HG02970 (cell line): Measurements from ENCODE around the gene LRRC8A.

Source experiments
- ATAC-seq: cut with Tn5 transposase; IDR thresholded peaks from one replicate; pipeline ENCODE4 v1.9.1; 2021; ENCODE audit warnings: mild to moderate bottlenecking, moderate library complexity, moderate number of reproducible peaks; ENCODE audit not compliant: unreplicated experiment, low FRiP score

Gene LRRC8A

DNA sequence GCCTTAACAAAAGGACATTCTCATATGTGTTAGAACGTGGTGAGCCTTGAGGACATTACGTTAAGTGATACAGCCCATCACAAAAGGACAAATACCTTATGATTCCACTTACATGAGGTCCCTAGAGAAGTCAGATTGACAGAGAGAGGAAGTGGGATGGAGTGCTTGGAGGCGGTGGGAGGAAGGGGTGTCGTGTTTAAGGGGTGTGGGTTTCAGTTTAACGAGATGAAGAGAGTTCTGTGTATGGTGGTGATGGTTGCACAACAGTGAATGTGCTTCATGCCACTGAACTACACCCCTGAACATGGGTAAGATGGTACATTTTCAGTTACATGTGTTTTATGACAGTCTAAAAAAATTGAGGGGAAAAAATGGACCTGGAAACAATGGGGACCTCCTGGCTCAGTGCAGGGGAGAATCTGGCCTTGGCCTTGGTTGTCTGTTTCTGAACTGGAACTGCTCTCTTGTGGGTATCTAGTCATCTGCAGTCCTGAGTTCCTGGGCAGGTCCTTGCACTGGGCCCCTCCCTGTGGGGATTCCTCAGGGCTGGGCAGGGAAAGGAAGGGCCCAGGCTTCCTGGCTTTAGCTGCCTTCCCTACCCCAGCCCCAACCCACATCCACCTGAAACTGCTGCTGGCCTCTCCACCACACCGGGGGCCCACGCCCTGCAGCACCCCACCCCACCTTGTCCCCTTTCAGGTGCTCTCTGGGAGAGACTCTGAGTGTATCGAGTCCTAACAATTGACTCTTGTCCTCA is 17.8 kb downstream of the LRRC8A start:
- ATAC-seq, result no peak

DNA sequence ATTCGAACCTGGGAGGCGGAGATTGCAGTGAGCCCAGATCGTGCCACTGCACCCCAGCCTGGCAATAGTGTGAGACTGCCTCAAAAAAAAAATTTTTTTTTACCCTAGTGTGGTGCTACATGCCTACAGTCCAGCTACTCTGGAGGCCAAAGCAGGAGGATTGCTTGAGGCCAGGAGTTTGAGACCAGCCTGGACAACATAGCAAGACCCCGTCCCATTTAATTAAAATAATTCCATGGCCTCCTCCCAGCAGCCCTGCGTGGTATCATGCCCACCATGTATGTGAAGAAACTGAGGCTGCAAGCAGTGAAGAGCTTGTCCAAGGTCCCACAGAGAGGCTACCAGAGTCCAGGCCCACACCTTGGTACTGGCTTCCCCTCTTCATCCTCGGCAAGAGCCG is 19.4 kb downstream of the LRRC8A start:
- ATAC-seq, result no peak

DNA sequence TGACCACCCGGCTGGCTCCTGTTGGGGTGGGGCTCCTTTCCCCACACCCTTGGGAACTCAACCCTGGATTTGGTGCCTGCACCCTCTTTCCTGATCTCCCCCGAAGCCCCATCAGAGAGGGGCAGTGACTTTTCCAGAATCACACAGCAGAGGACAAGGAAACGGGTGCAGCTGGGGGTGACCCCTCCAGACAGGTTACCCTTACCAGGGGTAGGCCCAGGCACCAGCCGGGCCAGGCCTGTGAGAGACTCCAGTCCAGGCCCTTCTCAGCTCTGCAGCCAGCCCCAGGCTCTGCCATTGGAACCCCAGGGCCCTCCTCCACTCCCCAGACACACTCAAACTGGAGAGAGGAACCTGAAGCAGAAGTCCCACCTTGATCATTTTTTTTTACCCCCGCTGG is 19.9 kb downstream of the LRRC8A start:
- ATAC-seq, result no peak

DNA sequence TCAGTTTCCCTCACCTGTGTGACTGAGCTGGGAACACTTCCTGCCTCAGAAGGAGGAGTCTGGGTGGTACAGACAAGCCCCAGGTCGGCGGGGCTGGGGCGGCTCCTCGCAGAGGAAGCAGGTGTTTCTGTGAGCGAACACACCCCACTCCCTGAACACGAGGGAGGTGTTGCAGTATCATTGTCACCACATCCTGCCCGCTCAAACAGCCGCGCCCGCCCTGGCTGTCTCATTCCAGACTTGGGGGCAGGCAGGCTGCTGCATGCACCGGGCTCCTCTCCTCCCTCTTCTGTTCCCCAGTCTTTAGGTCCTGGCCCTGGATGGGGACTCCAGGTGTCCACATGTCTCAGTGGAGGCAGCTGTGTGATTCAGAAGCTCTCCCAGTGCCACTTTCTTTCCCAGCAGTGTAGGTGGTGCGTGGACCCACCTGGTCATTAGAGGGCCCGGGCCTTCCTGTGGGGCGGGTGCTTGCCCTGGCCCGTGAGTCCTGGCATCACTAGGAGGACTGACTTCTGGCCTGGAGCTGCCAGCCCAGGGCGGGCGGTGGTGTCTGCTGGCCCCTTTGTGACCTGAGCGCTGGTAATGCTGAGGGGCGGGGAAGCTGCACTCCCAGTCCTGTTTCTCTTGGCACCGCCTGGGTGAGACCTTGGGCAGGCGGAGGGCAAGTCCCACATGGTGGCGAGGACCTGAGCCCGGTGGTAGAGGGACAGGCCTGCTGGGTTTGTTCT is 20.6 kb downstream of the LRRC8A start:
- ATAC-seq, result no peak

DNA sequence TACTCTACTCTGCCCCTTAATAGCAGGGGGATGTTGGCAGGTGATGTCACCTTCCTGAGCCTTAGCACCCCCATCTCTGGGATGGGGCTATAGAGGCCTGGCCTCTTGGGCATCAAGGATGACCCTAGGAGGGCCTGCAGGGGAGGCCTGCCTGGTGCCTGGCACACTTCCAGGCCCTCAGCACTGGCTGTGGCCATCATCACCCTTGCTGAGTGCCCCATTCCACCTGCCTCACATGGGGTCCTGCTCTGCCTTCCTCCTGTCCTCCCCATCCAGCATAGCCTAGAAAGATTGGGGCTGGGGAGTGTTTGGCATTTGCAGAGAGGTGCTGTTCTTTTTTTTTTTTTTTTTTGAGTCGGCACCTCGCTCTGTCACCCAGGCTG is 21.1 kb downstream of the LRRC8A start:
- ATAC-seq, result no peak

DNA sequence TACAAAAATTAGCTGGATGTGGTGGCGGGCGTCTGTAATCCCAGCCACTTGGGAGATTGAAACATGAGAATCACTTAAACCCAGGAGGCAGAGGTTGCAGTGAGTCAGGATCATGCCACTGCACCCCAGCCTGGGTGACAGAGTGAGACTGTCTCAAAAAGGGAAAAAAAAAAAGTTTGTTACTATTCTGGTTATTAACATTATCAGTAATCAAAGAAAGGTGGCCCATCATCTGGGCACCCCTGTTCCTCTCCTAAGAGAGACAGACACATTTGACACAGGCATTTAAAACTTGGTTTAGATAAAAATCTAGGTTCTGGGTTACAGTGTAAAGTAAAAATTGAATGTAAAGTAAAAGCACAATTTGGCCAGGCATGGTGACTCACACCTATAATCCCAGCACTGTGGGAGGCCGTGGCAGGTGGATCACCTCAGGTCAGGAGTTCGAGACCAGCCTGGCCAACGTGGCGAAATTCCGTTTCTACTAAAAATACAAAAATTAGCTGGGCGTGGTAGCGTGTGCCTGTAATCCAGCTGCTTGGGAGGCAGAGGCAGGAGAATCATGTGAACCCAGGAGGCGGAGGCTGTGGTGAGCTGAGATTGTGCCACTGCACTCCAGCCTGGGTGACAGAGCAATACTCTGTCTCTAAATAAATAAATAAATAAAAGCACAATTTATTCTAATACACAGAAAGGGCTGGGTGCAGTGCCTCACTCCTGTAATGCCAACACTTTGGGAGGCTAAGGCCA is 22.1 kb downstream of the LRRC8A start:
- no peak for ATAC-seq

DNA sequence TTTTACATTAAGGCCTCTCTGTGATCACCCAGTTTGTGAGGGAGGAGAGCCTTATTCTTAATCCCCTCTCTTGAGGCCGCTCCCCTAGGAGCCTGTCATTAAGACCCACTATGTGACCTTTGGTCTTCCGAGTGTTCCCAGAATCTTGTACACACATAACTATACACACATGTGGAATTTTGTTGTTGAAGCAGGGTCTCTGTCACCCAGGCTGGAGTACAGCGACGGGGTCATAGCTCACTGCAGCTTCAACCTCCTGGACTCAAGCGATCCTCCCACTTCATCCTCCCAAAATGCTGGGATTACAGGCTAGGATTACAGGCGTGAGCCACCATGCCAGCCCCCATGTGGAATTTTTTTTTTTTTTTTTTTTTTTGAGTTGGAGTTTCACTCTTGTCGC is 24.0 kb downstream of the LRRC8A start:
- ATAC-seq, result no peak

DNA sequence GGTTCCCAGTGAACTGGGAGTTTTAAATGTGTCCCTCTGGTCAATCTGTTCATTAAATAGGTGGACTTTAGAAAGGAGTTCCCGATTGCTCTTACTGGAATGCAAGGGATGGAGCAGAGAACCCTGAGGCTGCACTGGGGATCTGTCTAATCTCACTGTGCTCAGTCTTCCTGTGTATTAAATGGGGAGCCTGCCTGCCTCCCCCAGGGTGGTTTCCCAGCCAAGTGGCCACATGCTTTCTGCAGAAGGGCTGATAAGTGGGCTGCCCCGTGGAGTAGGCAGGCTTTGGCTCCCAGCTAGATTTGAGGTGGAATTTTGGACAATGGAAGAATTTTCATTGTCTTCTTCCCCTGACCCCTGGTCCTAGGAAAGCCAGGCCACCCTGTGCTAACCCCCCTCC is 24.8 kb downstream of the LRRC8A start:
- no peak for ATAC-seq

DNA sequence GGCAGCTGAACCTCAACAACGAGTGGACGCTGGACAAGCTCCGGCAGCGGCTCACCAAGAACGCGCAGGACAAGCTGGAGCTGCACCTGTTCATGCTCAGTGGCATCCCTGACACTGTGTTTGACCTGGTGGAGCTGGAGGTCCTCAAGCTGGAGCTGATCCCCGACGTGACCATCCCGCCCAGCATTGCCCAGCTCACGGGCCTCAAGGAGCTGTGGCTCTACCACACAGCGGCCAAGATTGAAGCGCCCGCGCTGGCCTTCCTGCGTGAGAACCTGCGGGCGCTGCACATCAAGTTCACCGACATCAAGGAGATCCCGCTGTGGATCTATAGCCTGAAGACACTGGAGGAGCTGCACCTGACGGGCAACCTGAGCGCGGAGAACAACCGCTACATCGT is 26.4 kb downstream of the LRRC8A start:
- ATAC-seq, result no peak

DNA sequence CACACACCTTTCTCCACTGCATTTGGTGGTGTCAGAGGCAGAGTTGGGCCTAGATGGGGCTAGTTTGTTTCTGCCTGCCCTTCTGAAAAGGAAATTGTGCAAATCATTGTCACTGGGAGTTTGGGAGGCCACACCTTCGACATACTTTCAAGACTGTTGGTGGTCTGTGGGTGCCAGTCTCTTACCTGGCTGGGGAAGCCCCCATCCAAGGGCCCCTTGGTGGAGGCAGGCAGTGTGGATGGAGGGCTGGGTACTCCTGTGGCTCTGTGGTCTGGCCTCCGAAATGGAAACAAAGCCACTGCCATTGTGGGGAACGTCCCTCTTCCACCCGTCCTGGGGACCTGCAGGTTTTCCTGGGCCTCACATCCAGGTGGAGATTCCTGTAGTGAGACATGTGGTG is 27.9 kb downstream of the LRRC8A start:
- no peak for ATAC-seq

DNA sequence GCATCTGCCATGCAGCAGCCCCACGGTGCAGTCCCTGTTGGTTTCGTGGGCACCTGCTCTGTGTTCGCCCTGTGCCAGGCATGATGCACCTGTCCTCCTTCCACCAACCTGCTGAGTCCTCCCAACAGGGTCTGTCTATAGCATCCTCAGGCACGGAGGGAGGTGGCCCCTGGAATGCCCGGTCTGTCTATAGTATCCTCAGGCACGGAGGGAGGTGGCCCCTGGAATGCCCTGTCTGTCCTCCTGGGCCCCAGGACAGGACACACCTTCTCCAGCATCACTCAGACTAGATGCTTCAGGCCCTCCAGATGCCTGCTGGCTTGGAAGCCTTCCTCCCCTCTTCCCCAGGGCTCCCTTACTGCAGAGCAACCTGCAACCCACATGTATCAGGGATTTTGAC is 29.0 kb downstream of the LRRC8A start:
- ATAC-seq, result no peak

DNA sequence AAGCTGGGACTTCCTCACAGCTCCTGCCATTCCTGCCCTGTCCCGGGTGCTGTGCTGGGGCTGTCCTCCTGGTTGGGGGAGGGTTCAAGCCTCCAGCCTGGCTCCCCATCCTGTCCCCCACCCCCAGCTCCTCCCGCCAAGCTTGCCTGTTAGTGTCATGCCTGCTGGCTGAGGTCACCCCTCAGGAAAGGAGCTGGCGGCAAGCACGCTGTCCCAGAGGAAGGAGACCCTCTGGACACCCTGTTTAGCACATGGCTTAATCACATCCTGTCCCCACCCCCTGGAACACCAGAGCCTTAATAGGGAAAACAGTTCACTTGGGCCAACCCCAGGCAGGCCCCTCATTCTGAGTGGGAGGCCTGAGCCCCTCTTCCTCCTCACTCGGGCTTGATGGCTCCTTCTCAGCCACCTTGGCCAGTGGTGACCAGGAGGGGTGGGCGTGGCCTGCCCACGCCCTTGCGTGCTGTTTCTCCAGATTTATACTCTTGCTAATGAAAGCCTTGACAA is 29.6 kb downstream of the LRRC8A start:
- ATAC-seq, result no peak

DNA sequence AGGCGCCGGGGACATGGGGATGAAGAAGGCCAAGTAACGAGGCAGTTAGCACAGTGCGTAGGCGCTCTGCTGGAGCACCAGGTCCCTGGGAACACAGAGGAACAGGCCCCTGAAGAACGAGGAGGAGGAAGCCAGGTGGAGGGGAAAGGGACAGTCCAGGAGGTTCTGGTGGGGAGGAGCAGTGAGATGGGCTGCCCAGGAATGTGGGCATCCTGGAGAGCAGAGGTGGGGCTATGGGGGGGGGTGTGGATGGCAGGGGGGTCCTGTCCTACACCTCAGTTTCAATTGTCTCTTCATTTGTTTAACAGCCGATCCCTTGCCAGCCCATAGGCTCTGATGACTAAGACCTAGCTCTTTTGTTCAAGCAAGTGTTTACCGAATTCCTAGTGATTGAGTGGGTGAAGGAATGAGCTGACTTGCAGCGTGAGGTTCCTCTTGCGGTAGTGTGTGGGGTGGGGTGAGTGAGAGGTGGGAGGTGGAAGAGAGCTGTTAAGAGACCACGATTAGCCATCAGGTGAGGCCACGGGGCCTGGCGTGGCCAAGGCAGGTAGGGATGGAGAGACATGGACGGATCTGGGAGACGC is 30.4 kb downstream of the LRRC8A start:
- no peak for ATAC-seq

DNA sequence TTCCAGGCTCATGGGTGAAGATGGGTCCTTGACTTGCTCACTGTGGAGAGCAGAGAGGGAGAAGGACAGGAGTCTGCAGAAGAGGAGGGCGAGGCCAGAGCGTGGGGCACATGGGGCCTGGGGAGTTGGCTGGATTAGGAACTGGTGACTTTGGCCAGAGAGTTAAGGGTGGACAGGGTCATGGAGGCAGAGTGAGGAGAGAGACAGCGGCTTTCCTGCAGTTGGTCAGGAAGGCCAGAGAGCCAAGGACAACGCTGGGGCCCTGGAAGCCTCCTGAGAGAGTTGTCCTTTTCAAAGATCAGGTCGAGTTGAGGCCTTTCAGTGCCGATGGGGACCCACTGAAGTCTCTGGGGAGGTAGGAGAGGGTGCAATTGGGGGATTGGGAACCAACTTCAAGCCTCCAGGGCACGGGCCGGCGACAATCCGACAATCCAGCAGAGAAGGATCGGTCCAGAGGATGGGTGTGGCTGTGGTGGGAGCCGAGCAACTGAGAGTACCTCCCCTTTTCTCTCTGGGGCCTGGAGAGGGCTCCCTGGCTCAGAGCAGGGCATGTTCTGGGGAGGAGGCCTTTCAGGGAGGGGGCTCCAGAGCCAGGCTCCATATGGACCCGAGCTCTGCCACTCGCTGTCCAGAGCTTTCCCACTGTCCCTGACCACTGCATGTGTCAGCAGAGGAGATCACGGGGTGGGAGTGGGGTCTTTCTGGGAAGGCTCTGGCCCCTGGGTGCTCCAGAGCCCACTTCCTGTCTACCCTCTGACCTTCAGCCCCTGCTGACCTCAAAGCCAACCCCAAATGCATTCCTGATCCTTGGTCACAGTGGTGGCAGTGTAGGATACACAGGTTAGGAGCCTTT is 31.3 kb downstream of the LRRC8A start:
- ATAC-seq, result no peak

DNA sequence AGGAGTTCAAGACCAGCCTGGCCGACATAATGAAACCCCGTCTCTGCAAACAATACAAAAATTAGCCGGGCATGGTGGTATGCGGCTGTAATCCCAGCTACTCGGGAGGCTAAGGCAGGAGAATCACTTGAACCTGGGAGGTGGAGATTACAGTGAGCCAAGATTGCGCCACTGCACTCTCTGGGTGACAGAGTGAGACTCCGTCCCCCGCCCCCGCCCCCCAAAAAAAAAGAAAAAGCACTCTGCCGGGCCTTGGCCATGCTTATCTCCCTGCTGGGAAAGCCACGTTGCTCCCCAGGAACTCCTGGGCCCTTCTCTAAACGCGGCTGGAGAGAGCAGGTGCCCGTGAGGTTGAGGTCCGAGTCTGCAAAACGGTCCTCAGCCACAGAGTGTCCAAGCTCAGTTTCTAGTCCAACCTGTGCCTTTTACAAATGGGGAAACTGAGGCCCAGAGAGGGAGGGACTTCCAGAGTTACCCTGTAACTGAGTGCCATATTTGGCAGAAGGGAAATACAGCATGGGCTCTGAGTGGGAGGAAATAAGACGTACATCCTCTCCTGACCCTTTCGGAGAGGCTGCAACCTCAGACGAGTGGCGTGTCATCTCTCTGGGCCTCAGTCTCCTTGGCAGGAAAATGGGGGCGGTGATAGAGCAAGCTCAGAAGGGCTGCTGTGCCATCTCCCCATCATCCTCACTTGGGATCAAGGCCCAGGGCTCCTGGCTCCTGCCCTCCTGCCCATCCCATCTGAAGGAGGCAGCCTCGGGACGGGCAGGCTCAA is 32.3 kb downstream of the LRRC8A start:
- ATAC-seq, result no peak

DNA sequence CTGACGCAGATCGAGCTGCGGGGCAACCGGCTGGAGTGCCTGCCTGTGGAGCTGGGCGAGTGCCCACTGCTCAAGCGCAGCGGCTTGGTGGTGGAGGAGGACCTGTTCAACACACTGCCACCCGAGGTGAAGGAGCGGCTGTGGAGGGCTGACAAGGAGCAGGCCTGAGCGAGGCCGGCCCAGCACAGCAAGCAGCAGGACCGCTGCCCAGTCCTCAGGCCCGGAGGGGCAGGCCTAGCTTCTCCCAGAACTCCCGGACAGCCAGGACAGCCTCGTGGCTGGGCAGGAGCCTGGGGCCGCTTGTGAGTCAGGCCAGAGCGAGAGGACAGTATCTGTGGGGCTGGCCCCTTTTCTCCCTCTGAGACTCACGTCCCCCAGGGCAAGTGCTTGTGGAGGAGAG is 34.3 kb downstream of the LRRC8A start:
- no peak for ATAC-seq

DNA sequence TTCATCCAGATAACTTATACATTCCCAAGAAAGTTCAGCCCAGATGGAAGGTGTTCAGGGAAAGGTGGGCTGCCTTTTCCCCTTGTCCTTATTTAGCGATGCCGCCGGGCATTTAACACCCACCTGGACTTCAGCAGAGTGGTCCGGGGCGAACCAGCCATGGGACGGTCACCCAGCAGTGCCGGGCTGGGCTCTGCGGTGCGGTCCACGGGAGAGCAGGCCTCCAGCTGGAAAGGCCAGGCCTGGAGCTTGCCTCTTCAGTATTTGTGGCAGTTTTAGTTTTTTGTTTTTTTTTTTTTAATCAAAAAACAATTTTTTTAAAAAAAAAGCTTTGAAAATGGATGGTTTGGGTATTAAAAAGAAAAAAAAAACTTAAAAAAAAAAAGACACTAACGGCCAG is 34.8 kb downstream of the LRRC8A start:
- ATAC-seq, result no peak

DNA sequence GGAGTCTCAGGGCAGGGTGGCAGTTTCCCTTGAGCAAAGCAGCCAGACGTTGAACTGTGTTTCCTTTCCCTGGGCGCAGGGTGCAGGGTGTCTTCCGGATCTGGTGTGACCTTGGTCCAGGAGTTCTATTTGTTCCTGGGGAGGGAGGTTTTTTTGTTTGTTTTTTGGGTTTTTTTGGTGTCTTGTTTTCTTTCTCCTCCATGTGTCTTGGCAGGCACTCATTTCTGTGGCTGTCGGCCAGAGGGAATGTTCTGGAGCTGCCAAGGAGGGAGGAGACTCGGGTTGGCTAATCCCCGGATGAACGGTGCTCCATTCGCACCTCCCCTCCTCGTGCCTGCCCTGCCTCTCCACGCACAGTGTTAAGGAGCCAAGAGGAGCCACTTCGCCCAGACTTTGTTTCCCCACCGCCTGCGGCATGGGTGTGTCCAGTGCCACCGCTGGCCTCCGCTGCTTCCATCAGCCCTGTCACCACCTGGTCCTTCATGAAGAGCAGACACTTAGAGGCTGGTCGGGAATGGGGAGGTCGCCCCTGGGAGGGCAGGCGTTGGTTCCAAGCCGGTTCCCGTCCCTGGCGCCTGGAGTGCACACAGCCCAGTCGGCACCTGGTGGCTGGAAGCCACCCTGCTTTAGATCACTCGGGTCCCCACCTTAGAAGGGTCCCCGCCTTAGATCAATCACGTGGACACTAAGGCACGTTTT is 35.4 kb downstream of the LRRC8A start:
- no peak for ATAC-seq

DNA sequence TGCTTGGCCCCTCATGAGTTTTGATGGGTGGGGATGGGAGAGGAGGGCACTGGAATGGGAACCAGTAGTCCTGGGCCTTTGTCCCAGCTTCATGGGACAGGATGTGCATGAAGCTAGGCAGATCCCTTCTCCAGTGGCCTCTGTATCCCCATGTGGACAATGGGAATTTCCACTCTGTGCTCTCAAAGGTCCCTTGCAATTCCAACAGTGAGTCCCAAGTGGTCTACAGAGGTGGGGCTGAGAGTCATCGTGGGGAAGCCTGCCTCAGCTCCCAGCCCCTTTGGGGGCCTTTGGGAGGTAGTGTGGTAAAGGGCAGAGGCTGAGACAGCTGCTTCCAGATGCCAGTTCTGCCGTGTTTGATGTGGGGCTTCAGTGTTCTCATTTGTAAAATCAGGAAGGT is 37.0 kb downstream of the LRRC8A start:
- no peak for ATAC-seq
